ENCODE results near the gene ZNF681. TPM values are rescaled to one million over a fixed set of nuclear protein-coding genes. Genes with fewer than 3 reads are reported as not detected.

Gene ZNF681
- total RNA-seq, 1 donor from 2014 or later: 11.5 TPM

DNA sequence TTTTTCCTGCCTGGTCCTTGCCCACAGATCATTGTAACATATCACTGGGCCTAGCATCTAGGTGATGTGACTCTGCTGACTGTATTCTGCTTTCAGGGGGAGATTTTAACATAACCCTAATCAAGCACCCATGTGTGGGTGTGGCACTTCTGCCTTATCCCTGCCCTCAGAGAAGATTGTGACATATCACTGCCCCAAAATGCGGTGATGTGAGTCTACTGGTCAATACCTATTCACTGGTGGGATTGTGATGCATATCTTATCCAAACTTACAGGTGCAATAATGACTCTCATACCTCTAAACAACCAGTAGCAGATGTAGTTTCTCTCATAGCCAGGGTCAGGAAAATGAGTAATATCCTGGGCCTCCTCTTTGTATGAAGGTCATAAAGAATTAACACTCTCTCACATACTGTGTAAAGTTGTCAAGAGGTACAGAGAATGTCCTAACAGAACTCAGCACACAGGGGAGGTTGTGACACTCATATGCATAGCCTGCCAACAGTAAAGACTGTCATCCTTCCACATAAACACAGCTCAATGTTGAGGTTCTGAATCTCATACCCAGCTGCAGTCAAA, 12.1 kb upstream of the ZNF681 start:
- Mint-ChIP-seq H3K36me3 (ENCODE audit: insufficient read depth) (peaks cover 23% of the 10 kb centered on the region), H3K4me3 (ENCODE audit: low read depth) (no peak overlapping the region), H3K4me1 (ENCODE audit: low read depth) (peaks cover 7% of the 10 kb centered on the region), H3K27me3 (no peaks in the 10 kb centered on the region), H3K27ac (peak overlapping the region; percentile 27), H3K9me3 (ENCODE audit: low read depth) (no peaks in the 10 kb centered on the region)
- TF ChIP-seq, protein P1, sequence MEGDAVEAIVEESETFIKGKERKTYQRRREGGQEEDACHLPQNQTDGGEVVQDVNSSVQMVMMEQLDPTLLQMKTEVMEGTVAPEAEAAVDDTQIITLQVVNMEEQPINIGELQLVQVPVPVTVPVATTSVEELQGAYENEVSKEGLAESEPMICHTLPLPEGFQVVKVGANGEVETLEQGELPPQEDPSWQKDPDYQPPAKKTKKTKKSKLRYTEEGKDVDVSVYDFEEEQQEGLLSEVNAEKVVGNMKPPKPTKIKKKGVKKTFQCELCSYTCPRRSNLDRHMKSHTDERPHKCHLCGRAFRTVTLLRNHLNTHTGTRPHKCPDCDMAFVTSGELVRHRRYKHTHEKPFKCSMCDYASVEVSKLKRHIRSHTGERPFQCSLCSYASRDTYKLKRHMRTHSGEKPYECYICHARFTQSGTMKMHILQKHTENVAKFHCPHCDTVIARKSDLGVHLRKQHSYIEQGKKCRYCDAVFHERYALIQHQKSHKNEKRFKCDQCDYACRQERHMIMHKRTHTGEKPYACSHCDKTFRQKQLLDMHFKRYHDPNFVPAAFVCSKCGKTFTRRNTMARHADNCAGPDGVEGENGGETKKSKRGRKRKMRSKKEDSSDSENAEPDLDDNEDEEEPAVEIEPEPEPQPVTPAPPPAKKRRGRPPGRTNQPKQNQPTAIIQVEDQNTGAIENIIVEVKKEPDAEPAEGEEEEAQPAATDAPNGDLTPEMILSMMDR (IDR thresholded peaks at IDR 0.05; ENCODE audit: unreplicated experiment): no peak
- DNase-seq (ENCODE audit: low spot score, unreplicated experiment): no peak

DNA sequence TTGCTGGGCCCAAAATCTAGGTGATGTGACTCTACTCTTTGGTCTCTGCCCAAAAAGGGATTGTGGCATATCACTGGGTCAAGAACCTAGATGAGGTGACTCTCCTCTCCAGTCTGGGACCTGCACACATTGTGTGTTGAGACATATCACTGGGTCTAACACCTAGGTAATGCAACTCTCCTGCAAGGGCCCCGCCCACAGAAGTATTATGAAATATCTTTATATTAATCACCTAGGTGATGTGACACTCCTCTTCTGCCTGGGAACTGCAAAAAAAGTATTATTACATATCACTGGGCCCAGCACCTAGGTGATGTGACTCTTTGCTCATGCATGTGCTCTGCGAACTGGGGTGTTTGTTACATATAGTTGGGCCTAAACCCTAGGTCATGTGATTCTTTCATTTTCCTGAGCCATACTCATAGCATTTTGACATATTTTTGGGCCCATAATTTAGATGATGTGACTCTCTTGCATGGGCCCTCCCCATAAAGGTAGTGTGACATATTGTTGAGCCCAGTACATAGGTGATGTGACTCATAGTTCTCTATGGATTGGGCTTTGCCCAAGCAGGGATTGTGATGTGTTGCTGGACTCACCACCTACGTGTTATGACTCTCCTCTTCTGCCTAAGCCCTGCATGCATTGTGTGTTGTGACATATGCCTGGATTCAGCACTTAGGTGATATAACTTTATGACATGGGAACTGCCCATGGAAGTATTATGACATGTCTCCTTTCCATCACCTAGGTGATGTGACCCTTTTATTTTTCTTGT, 11.2 kb upstream of the ZNF681 start:
- H3K4me1 Mint-ChIP-seq (ENCODE audit: low read depth): peaks cover 14% of the 10 kb centered on the region
- no peak overlapping the region for H3K4me3 Mint-ChIP-seq (ENCODE audit: low read depth)

DNA sequence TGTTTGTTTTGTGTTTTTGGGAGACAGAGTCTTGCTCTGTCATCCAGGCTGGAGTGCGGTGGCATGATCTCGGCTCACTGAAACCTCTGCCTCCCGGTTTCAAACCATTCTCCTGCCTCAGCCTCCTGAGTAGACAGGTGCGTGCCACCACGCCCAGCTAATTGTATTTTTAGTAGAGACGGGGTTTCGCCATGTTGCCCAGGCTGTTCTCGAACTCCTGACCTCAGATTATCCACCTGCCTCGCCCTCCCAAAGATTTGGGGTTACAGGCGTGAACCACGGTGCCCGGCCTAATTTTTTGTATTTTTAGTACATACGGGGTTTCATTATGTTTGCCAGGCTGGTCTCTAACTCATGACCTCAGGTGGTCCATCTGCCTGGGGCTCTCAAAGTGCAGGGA, 8.3 kb upstream of the ZNF681 start:
- Mint-ChIP-seq H3K9me3 (ENCODE audit: low read depth) (no peaks in the 10 kb centered on the region), H3K36me3 (ENCODE audit: insufficient read depth) (peaks cover 27% of the 10 kb centered on the region), H3K27me3 (no peaks in the 10 kb centered on the region), H3K4me3 (ENCODE audit: low read depth) (no peak overlapping the region), H3K27ac (peak overlapping the region; percentile 74), H3K4me1 (ENCODE audit: low read depth) (peaks cover 23% of the 10 kb centered on the region)
- TF ChIP-seq, protein P1 (IDR thresholded peaks at IDR 0.05; ENCODE audit: unreplicated experiment): no peak
- no peak for DNase-seq (ENCODE audit: low spot score, unreplicated experiment)

More for the DNA sequence above, 11.2 kb upstream of the ZNF681 start:
- DNase-seq (ENCODE audit: low spot score, unreplicated experiment): no peak
- Mint-ChIP-seq H3K27ac (peak overlapping the region; percentile 27), H3K36me3 (ENCODE audit: insufficient read depth) (peaks cover 28% of the 10 kb centered on the region), H3K27me3 (no peaks in the 10 kb centered on the region), H3K9me3 (ENCODE audit: low read depth) (no peaks in the 10 kb centered on the region)
- TF ChIP-seq, protein P1 (IDR thresholded peaks at IDR 0.05; ENCODE audit: unreplicated experiment): no peak

DNA sequence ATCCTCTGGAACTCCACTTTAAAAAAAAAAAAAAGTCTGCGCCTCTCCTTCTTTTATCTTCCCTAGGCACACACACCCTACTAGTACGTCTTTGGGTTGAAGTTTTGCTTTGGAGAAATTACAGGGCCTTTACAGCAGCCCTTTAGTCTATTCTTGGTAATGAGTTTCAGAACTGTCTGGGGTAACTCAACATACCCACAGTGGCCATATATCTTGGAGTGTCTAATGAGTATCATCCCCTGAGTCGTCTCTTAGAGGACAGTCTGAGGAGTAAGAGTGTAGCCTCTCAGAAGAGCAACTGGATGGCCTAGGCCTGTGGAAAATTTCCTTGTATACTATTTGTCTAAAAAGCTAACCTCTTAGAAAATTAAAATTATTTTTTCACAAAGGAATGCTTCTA, 6.1 kb upstream of the ZNF681 start:
- H3K27me3 Mint-ChIP-seq: no peaks in the 10 kb centered on the region
- TF ChIP-seq, protein P1 (IDR thresholded peaks at IDR 0.05; ENCODE audit: unreplicated experiment): no peak
- H3K9me3 Mint-ChIP-seq (ENCODE audit: low read depth): no peaks in the 10 kb centered on the region
- H3K36me3 Mint-ChIP-seq (ENCODE audit: insufficient read depth): peaks cover 24% of the 10 kb centered on the region
- H3K27ac Mint-ChIP-seq: peak overlapping the region; percentile 100
- peak overlapping the region; percentile 97 for H3K4me3 Mint-ChIP-seq (ENCODE audit: low read depth)
- DNase-seq (ENCODE audit: low spot score, unreplicated experiment): no peak
- peaks cover 18% of the 10 kb centered on the region for H3K4me1 Mint-ChIP-seq (ENCODE audit: low read depth)

DNA sequence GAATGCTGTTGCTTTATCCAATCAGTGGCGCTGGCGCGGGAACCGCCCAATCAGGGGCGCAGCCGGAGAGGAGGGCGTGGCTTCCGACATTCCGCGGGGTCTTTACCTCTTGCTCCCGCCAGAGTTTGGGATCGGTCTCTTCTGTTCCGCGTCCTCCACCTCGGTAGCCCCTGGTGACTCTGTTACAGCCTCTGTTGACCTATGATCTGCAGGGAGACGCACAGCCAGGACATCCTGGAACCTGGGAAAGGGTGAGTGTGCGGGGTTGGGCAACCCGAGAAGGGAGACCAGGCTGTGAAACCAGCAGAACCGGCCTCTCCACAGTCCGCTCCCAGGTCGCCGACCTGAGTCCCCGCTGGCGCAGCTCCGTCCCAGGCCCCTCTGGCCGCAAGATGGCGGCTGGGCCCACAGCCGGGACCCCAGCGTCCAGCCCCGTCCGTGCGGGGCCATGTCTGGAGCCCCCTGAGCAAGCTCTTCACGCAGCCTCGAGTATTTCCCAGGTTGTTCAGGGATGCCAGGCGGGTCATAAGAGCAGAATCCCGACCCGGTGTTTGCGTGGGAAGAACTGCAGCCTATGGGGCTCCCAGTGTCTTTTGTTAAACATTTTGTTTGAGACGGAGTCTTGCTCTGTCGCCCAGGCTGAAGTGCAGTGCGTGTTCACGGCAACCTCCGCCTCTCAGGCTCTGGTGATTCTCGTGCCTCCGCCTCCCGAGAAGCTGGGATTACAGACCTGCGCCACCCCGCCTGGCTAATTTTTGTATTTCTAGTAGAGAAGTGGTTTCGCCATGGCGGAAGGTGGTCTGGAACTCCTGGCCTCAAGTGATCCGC, 4.4 kb upstream of the ZNF681 start:
- Mint-ChIP-seq H3K4me3 (ENCODE audit: low read depth) (peak overlapping the region; percentile 97), H3K36me3 (ENCODE audit: insufficient read depth) (peaks cover 18% of the 10 kb centered on the region), H3K27me3 (no peaks in the 10 kb centered on the region), H3K9me3 (ENCODE audit: low read depth) (no peaks in the 10 kb centered on the region), H3K27ac (peak overlapping the region; percentile 100), H3K4me1 (ENCODE audit: low read depth) (peaks cover 20% of the 10 kb centered on the region)
- TF ChIP-seq, protein P1 (IDR thresholded peaks at IDR 0.05; ENCODE audit: unreplicated experiment): no peak
- DNase-seq (ENCODE audit: low spot score, unreplicated experiment): peak; percentile 90
